EH (cell line): ENCODE measurements around the gene MYL5.
"Not testable (repeated sequence)": the region's sequence is repeated elsewhere in the genome, so short reads cannot be mapped to it uniquely, and the experiment has no call there.

Experiments used
- DNase-seq: peaks from one replicate; pipeline ENCODE4 v3.0.0-alpha.2; 2015; ENCODE audit warnings: low read depth

The MYL5 gene

DNA sequence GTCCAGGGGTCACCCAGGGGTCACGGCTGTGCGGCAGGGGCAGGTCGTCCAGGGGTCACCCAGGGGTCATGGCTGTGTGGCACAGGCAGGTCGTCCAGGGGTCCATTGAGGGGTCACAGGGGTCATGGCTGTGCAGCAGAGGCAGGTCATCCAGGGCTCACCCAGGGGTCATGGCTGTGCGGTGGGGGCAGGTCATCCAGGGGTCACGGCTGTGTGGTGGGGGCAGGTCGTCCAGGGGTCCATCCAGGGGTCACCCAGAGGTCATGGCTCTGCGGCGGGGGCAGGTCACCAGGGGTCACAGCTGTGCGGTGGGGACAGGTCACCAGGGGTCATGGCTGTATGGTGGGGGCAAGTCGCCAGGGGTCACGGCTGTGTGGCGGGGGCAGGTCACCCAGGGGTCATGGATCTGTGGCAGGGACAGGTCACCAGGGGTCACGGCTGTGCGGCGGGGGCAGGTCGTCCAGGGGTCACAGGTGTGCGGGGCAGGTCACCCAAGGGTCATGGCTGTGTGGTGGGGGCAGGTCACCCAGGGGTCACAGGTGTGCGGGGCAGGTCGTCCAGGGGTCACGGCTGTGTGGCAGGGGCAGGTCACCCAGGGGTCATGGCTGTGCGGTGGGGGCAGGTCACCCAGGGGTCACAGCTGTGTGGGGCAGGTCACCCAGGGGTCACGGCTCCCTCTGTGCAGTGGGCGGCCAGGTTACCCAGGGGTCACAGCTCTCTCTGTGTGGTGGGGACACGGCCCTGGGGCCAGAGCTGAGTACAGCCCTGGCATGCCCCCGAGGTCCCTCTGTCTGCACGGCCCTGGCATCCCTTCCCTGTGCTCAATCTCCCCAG is 16.3 kb upstream of the MYL5 start:
- no peak for DNase-seq

DNA sequence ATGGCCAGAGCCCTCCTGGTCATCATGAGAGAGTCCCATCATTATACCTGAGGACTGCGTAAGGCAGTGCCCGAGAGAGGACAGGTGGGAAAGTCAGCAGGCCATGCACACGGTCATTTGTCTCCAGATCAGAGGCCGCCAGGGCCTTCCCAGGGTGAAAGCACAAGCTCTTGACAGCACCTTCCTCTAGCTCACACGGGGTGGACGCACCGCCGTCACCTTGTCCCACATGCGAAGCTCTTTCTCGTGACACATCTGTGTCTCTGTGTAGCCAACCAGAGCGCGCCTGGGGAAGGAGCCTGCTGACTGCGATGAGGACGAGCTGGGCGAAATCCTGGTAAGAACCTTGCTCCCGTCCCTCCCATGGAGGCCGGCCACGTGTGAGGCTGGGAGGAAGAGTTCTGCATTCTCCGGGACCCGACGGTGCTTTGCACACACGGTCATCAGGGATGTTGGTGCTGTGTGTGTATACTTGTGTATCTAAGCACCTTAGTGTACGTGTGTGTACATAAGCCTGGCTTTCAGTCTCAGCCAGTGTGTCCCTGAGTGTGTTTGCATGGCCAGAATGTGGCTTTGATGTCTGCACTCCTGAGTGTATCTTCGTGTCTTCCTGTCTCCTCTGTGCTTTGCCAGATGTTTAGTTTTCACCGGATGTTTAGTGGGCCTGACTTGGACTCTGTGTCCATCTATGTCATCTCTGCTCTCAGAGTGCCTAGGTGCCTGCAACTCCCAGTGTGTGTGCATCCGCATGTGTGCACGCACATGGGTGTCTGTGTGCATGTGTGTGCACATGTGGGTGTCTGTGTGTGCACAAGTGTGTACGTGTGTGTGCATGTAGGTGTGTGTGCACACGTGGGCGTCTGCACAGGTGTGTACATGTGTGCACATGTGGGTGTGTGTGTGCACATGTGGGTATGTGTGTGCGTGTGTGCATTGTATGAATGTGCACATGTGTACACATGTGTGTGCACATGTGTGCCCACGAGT is 15.4 kb upstream of the MYL5 start:
- DNase-seq = no peak

DNA sequence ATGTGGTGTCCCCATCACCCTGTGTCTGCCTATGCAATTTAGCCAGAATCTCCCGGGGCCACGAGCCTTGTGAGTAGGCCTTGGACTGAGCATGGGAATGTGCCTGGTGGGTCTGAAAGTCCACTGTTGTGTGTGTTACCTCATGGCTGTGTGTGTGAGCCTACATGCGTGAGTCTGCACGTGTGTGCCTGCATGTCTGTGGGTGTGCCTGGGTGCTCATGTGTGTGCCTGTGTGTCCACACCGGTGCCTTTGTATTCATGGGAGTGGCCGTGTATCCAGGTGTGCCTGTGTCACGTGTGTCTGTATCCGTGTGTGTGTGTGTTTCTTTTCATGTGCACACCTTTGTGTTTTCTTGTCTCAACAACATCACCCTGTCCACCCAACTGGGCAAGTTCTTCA is 14.5 kb upstream of the MYL5 start:
- no peak for DNase-seq

DNA sequence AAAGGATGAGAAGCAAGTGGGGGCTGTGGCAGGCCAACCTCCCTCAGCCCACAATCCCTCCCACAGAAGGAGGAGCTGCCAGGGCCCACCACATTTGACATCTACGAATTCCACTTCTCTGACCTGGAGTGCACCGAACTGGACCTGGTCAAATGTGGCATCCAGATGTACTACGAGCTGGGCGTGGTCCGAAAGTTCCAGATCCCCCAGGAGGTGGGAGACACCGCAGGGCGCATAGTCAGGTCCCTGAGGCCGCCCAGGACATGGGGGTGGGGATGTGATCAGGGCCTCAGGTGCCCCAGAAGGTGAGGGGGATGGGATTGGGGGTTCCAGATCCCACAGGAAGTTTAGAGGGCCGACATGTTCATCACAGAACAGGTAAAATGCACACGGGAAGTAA is 13.9 kb upstream of the MYL5 start:
- DNase-seq = no peak

DNA sequence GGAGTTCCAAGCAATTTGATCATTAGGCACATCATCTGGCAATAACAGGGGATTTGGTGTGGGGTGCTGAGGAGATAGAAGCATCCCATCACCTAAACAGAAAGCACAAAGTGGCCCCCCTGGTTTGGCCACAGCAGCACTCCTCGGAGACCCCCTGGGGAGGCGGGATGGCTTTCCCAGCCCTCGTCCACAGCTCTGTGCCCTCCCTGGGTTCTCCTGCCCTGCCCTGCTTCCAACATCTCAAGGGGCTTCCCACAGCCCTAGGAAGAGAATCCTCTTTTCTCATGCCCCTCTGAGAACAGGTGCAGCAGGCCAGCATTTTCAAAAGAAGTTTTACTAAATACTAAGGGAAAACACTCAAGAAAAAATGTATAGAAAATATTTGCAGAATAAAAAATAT is 13.1 kb upstream of the MYL5 start:
- DNase-seq = no peak

DNA sequence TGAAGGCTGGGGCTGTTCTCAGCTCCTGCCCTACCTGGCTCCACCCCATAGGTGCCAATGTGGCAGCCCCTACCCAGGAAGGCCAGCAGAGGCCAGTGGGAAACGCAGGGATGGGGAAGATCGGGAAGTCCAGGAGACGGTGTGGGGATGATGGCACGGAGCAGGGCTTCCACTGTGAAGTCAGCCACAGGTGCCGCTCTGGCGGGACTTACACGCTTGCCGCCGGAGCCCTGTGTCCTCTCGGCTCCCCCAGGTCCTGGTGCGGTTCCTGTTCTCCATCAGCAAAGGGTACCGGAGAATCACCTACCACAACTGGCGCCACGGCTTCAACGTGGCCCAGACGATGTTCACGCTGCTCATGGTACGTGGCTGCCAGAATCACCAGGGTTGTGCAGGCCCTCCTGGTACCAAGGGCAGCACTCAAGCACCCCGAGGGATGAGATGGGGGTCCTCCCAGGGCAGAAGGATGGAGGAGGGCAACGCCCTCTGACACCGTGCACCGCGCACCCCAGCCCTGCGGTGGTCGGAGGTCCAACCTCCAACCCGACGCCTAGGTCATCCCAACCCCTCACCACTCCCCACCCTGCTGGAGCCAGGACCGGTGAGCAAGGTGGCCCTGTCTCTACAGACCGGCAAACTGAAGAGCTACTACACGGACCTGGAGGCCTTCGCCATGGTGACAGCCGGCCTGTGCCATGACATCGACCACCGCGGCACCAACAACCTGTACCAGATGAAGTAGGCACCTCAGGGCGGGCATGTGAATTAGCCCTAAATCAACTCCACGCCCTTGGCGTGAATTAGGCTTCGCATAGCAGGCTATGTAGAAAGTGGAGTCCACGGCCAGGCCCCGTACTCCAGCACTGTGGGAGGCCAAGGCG is 12.2 kb upstream of the MYL5 start:
- no peak for DNase-seq

DNA sequence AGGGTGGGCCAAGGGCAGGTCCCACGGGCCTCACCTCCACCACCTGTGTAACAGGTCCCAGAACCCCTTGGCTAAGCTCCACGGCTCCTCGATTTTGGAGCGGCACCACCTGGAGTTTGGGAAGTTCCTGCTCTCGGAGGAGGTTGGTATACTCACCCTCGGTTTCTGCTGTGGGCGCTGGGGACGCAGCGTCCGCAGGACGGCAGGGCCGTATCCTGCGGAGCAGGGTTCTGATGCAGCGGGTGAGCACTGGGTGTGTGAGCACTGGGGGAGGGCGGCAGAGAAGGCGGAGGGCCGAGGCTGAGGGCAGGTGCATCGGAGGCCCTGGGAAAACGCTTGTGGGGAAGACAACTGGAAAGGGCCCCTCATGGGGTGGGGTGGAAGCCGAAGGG is 11.3 kb upstream of the MYL5 start:
- DNase-seq = no peak

DNA sequence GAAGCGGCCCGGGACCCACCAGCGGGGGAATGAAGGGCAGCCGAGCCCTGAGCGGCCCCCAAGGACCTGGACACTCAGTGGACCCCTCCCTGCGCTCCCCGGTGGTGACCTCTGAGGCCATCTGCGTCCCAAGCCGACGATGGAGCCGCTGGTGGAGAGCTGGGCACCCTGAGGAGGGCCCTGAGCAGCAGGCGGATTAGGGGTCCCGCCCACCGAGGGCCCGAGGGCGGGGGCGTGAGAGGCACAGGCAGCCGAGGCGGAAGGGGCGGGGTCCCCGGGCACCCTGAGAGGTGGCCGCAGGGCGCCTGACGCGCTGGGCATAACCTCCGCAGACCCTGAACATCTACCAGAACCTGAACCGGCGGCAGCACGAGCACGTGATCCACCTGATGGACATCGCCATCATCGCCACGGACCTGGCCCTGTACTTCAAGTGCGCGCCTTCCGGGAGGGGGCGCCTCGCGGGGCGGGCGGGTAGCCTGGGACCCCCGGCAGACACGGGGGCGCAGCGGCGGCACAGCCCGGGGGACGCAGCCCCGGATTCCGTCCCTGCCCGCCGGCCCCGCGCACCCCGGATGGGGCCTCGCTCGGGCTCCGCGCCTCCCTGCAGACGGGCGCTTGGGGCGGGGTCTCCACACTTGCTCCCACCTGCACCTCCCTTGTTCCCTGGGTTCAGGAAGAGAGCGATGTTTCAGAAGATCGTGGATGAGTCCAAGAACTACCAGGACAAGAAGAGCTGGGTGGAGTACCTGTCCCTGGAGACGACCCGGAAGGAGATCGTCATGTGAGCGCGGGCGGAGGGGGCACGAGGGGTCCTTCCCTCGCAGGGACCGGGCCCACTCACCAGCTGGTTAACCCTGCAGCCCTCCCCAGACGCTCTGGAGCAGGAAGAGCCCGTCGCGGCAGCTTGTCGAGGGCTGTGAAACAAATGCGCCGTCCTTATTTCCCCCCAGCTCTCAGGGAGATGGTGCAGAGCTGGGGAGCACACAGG is 10.6 kb upstream of the MYL5 start:
- no peak for DNase-seq

DNA sequence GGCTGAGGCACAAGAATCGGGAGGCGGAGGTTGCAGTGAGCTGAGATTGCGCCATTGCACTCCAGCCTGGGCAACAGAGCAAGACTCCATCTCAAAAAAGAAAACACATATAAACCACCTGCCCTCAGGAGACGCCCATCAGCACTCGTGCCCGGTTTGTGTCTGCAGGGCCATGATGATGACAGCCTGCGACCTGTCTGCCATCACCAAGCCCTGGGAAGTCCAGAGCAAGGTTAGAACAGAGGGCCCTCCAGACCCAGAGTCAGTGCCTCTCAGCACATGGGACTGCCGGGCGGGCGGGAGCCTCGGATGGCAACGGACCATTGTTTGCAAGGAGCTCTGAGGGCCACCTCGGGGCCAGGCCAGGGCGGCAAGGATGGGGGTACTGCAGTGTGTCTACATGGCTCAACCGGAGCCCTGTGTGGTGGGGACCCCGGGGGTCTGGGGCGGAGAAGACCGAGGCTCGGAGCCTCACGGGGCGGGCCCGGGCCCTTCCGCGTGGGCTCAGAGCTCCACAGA is 9.6 kb upstream of the MYL5 start:
- no peak for DNase-seq

DNA sequence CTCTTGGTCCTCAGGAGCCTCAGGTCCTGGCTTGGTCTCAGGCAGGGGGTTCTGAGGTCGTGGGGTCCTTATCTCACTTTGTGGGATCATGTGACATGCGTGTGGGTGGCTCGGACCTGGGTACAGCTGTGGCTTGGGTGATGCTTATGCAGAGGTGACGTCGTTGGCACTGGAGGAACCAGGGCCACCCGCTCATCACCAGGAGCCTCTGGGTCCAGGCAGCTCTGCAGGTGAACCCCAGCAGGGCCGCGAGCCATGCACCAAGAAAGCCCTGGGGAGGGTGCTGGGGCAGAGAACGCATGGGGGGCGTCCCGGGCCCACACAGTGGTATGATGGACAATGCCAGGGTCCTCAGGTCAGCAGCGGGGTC is 9.0 kb upstream of the MYL5 start:
- no peak for DNase-seq

DNA sequence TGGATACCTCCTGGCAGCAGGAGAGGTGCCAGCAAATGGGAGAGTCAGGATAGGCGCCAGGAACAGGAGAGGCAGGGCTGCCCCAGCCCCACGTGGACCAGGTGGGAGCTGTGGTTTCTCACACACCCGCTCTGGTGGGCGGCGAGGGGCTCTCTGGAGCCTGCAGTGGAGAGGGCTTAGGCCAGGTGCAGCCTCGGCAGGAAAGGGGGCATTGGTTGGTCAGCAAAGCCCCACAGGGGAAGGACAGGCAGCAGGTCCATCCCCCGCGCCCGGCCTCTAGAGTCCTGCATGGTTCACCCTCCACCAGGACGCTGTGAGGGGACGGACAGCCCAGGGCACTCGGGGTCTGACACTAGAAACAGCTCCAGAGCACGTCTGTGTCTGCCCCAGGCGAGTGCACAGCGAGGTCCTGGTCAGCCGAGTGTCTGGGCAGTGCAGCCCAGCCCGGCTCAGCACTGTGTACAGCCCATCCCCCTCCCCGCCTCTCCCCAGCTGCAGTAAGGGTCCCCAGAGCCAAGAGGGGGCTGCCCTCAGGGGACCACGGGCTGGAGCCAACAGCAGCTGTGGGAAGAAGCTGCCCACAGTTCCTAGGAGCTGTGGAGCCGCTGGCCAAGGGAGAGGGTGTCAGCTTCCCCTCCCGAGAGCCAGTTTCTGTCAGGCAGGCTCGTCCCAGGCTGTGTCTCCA is 8.4 kb upstream of the MYL5 start:
- no peak for DNase-seq

DNA sequence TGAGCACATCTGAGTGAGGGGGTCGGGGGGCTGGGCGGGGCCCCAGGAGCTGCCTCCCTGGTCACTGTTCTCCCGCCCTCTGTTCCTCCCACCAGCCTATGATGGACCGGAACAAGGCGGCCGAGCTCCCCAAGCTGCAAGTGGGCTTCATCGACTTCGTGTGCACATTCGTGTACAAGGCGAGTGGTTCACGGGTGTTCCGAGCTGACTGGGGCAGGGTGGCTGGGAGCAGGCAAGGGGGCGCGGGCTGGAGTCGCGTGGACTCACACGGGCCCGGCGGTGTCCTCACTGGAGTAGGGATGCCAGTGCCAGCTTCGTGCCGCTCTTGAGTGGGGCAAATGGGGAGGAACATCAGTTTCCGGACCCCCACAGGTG is 7.9 kb upstream of the MYL5 start:
- no peak for DNase-seq

DNA sequence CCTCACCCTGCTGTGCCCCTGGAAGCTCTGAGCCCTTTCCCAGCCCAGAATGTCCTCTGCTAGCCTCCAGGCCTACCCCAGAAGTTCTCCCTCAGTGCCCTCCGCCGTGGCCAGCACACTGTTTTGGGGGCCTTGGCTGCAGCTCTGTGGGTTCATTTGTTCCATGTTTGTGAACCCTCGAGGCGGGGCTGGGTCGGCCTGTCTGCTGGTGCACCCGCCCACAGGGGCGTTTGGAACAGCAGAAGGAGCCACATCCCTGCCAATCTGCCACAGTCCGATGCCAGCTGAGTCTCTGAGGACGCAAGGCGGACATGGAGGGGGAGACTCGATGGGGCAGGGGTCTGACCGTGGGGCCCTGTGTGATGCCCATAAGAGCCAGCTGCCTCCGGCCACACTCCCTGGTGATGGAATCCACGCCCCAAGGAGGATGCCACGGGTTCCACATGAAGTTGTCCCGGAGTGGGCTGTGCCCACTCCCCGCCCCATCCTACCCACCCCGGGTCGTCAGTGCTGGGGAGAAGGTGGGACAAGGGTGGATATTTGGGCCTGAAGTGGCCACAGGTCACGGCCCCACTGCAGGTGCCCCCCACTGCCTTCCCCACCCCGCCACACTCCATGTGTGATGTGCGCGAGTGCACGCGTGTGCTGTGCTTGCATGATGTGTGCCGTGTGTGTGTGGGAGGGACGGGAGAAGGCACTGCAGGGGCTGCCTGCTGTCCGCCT is 7.4 kb upstream of the MYL5 start:
- DNase-seq = no peak

DNA sequence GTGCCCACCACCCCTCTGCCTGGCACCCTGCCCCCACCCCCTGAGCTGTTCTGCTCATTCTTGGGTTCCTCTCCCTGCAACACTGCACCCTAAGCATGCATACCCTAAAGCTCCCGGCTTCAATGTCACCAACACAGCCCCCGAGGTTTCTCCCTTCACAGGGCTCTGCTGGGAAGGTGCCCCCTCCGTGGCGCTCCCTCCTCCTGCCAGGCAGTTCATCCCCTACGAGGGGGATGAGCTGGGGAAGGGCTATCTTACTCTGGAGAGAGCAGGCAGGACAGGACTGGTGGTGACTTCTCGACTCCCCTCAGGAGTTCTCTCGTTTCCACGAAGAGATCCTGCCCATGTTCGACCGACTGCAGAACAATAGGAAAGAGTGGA is 6.8 kb upstream of the MYL5 start:
- no peak for DNase-seq

DNA sequence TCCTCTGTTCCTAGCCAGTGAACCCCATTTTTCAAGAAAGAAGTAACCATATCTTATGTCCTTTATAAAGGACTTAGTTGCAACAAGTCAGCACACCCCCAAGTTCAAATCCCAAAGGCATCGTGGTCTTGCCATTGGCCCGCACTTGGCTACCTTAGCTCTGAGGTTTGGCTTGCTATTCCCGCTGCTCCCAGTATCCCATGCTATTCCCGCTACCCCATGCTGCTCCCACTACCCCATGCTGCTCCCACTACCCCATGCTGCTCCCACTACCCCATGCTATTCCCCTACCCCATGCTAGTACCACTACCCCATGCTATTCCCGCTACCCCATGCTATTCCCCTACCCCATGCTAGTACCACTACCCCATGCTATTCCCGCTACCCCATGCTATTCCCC is 6.1 kb upstream of the MYL5 start:
- DNase-seq = not testable (repeated sequence)

DNA sequence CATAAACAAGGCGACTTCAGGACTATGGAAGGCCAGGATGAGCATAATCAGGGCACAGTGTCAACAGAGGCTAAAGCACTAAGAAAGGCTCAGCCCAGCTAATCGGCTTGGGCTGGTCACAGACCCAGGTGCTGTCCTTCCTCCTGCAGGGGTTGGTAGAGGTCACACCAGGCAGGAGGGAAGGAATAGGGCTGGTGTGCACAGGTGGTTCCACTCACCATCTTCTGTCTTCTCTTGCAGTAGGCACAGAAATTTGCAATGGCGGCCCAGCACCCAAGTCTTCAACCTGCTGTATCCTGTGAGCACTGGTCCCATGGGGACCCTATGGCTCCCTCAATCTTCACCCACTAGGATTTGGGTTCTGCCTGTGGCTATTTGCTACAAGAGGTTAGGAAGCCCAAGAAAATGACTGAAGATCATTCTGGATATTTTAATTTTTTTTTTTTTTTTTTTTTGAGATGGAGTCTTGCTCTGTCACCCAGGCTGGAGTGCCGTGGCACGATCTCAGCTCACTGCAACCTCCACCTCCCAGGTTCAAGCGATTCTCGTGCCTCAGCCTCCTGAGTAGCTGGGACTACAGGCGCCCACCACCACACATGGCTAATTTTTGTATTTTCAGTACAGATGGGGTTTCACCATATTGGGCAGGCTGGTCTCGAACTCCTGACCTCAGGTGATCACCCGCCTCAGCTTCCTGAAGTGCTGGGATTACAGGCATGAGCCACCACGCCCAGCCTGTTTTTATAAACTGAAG is 4.4 kb upstream of the MYL5 start:
- not testable (repeated sequence) for DNase-seq

DNA sequence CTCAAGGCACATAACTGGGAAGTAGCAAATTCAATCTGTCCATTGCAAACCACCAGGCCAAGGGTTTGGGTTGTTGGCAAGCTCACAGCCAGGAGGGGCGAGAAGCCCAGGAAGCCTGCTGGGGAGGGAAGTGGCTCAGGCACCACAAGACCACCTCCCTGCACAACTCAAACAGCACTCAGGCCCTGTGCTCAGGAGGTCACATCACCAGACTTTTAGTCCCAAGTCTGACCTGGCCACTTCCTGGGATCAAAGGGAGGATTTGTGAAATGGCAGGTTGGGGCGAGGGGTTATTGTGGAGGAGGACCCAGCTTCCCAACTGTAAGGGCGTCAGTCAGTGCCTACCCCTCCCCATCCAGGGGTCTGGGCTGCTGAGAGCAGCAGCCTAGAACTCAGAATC is 2.6 kb upstream of the MYL5 start:
- no peak for DNase-seq

DNA sequence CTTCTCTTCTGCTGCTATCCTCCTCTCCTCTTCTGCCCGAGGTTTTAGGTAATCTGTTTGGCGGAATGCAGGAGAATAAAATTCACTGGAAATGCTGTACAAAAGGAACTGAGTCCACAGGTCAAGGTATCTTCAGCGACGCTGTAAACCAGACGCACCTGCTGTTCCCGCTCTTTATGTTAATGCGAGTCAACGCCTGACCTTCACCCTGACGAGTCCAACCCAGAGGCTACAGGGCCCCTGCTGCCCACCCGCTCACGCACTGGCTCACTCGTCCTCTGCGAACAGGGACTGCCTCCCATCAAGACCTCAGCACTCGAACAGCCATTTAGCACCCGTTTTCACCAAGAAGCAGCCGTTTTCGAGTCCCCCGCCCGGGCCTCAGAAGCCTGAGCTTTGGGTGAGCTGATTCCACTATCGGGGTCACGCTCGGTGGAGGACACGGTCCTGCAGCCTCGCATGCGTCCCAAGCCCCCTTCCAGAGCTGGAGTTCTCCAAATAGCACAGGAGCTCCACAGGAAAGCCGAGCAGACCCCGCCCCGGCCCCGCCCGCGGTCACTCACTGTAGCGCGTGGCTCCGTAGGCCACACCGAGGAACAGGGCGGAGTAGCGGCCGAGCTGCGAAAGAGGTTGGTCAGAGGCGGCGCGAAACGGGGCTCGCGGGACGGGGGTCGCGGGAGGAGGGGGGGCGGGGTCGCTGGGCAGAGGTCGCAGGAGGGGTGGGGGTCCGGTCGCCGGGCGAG is 822 bp upstream of the MYL5 start:
- peak; percentile 38 for DNase-seq
